MM.1S (cell line): ENCODE measurements around the gene NUTM2B.
"Not testable (repeated sequence)": the region's sequence is repeated elsewhere in the genome, so short reads cannot be mapped to it uniquely, and the experiment has no call there.

Source experiments
- CTCF ChIP-seq: fragments of 300-600 bp; sonication (generic); IDR thresholded peaks from 2 replicates; pipeline ENCODE4 v1.5.1; 2016; ENCODE audit warnings: antibody characterized with exemption, low read length, mixed read lengths
- EZH2phosphoT487 ChIP-seq: fragments of 300-600 bp; sonication (generic); IDR thresholded peaks from 2 replicates; pipeline ENCODE4 v1.6.1; 2018; ENCODE audit warnings: antibody characterized with exemption, low read length

- not testable (repeated sequence) for TF ChIP-seq CTCF, EZH2phosphoT487
Observed at GRCh38 chr10:79686595-79686994, 16.4 kb upstream of the NUTM2B start.
